ENCODE measurements around the gene SLC22A23. TPM values are rescaled to one million over a fixed set of nuclear protein-coding genes. Genes with fewer than 3 reads are reported as not detected.
A peak's percentile ranks its signal among the peaks of the same experiment; 100 is the strongest.

Gene SLC22A23
- total RNA-seq, 4 donors from 2014 or later, result 16.6 to 21.8 (median 17.6) TPM

DNA sequence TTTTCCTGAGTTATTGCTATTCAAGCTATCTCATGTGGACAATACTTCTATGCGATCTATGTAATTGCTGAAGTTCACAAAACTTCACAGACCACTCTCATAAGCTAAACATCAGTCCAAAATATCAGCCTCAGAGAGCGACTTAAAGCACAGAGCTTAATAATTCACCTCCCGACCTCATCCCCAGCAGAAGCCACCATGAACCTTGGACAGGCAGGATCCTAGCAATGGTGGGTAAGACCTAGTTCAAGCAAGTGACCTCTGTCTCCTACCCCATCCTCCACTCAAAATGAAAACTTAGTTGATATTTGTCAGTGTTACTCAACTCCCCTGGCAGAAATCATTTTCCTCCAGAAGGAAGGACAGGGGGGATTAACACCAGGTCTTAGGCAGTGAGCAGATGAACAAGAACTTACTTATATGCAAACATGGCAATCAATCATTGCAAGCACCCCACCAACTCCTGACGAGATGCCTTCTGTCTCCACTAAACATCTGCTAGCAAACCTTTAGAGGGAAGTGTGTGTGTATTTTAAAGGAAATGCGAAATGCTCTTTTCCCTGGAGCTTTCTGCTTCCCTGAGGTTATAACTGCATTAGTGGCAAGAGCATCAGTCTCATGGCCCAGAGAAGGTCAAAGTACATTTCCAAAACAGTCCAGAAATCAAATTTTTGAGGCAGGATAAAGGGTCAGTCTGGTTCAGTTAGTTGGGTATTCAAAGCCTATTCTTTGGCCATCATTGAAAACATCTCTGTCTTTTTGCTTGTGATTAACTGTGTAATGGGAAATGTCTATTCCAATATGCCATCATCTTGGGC lies 90.0 kb downstream of the SLC22A23 start:
- Histone ChIP-seq H3K36me3 (no peaks in the 10 kb centered on the region), H3K4me1 (peaks cover 5 to 23% of the 10 kb centered on the region in 2 donors), H3K27ac (no peak overlapping the region), H3K4me3 (replicated peaks in 1 of 3) (no peak overlapping the region), H3K9me3 (no peaks in the 10 kb centered on the region), H3K27me3 (no peaks in the 10 kb centered on the region)
- 89 to 91% methylated on average over 5 of the region's 5 CpGs for WGBS, 2 donors
- no peak for DNase-seq
- intact Hi-C loops (cut with DNase I), result no loop called here
- TF ChIP-seq CTCF (IDR thresholded peaks at IDR 0.05), result no peak
- TF ChIP-seq POLR2A (IDR thresholded peaks at IDR 0.05), result no peak

DNA sequence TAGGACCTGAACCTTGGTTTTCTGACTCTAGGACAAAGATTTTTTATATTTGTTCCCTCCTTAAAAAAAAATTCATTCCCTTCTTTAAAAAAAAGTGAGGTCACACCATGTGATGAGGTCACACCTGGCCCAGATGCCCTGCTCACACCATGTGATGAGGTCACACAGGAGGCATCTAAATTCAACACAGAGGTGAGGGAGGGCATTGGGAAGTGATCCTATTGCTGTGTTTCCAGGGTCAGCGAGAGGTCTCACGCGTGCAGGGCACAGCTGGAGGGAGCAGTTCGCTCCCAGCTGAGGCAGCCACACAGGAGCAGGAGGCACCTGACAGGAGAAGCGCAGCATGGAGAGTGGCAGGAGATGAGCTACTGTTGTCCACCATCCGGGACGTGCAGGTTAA lies 92.5 kb downstream of the SLC22A23 start:
- no peak for TF ChIP-seq POLR2A (IDR thresholded peaks at IDR 0.05)
- no peak for TF ChIP-seq CTCF (IDR thresholded peaks at IDR 0.05)
- WGBS, 2 donors, result 81 to 82% methylated on average over 7 of the region's 7 CpGs
- H3K27me3 ChIP-seq, result no peaks in the 10 kb centered on the region
- peaks cover 5 to 15% of the 10 kb centered on the region in 2 donors for H3K4me1 ChIP-seq
- H3K36me3 ChIP-seq, result no peaks in the 10 kb centered on the region
- intact Hi-C loops (cut with DNase I), result no loop called here
- DNase-seq, result no peak
- no peak overlapping the region for H3K4me3 ChIP-seq (replicated peaks in 1 of 3)
- H3K9me3 ChIP-seq, result no peaks in the 10 kb centered on the region
- no peak overlapping the region for H3K27ac ChIP-seq

GRCh38 chr6:3363296-3364025 lies 93.4 kb downstream of the SLC22A23 start:
- H3K4me3 ChIP-seq (replicated peaks in 1 of 3), result no peak overlapping the region
- no peaks in the 10 kb centered on the region for H3K27me3 ChIP-seq
- H3K9me3 ChIP-seq, result no peaks in the 10 kb centered on the region
- TF ChIP-seq CTCF (IDR thresholded peaks at IDR 0.05) (no peak), POLR2A (IDR thresholded peaks at IDR 0.05) (peak in 1 of 2 donors; percentile 25)
- 65 to 77% methylated on average over 8 to 10 of the region's 10 CpGs for WGBS, 2 donors
- H3K36me3 ChIP-seq, result no peaks in the 10 kb centered on the region
- DNase-seq, result peak; percentile 90 to 94
- peak overlapping the region; percentile 49 to 67 (median 56) for H3K27ac ChIP-seq
- intact Hi-C loops (cut with DNase I), result no loop called here
- peaks cover 5 to 15% of the 10 kb centered on the region in 2 donors for H3K4me1 ChIP-seq

GRCh38 chr6:3361312-3362037 lies 95.4 kb downstream of the SLC22A23 start:
- intact Hi-C loops (cut with DNase I), result no loop called here
- H3K4me1 ChIP-seq, result peaks cover 14 to 26% of the 10 kb centered on the region in 2 donors
- TF ChIP-seq POLR2A (IDR thresholded peaks at IDR 0.05) (no peak), CTCF (IDR thresholded peaks at IDR 0.05) (no peak)
- no peak overlapping the region for H3K27ac ChIP-seq
- 79 to 80% methylated on average over 14 of the region's 14 CpGs for WGBS, 2 donors
- H3K36me3 ChIP-seq, result no peaks in the 10 kb centered on the region
- no peaks in the 10 kb centered on the region for H3K27me3 ChIP-seq
- DNase-seq, result no peak
- H3K4me3 ChIP-seq (replicated peaks in 1 of 3), result no peak overlapping the region
- no peaks in the 10 kb centered on the region for H3K9me3 ChIP-seq
